Measurements from ENCODE around the gene ITIH3. TPM values are rescaled to one million over a fixed set of nuclear protein-coding genes. Genes with fewer than 3 reads are reported as not detected.

Gene ITIH3, protein sequence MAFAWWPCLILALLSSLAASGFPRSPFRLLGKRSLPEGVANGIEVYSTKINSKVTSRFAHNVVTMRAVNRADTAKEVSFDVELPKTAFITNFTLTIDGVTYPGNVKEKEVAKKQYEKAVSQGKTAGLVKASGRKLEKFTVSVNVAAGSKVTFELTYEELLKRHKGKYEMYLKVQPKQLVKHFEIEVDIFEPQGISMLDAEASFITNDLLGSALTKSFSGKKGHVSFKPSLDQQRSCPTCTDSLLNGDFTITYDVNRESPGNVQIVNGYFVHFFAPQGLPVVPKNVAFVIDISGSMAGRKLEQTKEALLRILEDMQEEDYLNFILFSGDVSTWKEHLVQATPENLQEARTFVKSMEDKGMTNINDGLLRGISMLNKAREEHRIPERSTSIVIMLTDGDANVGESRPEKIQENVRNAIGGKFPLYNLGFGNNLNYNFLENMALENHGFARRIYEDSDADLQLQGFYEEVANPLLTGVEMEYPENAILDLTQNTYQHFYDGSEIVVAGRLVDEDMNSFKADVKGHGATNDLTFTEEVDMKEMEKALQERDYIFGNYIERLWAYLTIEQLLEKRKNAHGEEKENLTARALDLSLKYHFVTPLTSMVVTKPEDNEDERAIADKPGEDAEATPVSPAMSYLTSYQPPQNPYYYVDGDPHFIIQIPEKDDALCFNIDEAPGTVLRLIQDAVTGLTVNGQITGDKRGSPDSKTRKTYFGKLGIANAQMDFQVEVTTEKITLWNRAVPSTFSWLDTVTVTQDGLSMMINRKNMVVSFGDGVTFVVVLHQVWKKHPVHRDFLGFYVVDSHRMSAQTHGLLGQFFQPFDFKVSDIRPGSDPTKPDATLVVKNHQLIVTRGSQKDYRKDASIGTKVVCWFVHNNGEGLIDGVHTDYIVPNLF
- total RNA-seq, result 0.09 TPM in 1 of 2 replicates, not detected in the other

DNA sequence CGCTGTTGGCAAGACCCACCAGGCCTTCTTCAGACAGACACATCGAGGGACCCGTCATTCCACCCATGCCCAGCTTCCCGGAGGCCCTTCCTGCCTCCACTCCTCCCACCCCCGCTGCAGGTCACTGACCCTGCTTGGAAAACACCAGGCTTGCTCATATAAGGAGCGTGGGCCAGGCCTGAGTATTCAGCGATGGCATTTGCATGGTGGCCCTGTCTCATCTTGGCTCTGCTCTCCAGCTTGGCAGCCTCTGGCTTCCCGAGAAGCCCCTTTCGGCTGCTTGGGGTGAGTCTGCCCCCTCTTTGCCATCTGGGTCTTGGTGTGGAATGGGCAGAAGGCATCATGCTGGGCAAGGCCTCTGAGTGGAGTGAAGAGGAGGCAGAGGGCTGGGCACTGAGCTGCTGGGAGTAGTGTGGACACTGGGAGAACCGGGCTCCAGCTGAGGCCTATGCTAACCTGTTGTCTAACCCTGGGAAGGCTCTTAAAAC lies at the start of gene ITIH3:
Gene ITIH3 (plus strand): TSS at position 185 of the 488 bp plus-strand sequence. CDS start 8 bp downstream, at position 193.

DNA sequence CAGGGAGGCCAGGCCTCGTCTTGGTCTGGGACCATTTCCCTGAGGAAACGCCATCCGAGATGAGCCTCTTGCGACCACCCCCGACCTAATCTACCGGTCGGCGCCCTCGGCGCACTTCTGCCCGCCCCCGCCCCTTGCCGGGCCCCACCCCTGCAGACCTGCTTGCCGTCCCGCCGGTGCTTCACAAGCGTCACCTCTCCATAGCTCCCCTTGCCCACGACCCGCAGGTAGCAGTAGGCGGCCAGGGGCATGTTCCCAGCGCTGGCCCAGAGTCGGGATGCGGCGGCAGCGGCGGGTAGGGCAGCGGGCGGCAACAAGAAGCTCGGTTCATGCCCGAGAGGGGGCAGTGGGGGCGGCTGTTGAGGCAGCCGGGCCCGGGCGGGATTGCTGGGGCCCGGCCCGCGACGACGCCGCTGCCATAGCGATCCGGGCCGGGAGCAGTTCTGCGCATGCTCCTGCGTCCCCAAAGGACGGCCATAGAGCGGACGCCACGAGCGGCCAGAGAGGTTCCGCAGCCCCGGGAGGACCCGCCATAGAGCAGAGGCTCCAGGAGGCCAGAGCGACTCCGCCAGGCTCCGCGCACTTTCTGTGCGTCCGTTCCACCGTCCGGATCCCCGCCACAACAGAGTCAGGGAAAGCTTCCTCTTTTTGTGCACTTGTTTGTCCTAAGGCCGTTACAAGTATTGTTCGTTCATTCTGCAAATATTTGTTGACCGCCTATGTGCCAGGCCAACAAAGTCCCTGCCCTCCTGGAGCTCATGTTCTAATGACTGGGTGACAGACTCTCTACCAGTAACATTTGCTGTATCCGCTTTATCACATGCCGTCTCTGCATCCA lies 23.9 kb upstream of the ITIH3 start, which contains the start of gene NEK4:
Gene NEK4 (minus strand): TSS at position 445 of the 838 bp plus-strand sequence. CDS start 194 bp downstream, at position 251.

DNA sequence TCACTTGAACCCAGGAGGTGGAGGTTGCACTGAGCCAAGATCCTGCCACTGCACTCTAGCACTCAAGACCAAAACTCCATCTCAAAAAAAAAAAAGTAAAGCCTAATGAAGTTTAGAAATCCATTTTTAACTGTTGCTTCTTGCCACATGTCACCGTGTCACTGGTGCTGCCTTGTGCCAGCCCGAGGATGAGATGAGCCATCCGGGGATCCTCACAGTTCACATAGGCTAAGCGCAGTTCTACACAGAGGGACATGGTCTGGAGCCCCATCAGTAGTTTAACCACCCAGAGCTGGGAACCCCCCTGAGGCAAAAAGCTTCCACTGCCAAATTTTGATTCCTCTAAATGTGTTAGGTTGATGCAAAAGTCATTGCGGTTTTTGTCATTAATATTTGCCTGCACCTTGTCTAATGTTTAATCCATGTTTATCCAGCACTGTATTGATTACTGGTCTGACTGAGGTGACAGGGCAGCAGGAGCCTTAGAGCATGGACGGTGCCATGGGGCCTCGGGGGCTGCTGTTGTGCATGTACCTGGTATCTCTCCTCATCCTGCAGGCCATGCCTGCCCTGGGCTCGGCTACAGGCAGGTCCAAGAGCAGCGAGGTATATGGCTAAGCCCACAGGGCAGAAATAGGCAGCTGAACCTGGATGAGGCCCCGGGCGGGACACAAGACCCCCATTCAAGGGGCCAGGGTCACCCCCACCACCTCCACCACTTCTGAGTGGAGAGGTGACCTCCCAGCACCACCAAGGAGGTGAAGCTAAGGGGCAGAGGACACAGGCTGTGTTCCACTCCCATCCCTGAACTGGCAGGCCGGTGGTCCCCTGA lies 17.3 kb upstream of the ITIH3 start, which contains the start of gene ITIH1:
Gene ITIH1 (plus strand): TSS at position 473 of the 832 bp plus-strand sequence. CDS start 17 bp downstream, at position 490.

DNA sequence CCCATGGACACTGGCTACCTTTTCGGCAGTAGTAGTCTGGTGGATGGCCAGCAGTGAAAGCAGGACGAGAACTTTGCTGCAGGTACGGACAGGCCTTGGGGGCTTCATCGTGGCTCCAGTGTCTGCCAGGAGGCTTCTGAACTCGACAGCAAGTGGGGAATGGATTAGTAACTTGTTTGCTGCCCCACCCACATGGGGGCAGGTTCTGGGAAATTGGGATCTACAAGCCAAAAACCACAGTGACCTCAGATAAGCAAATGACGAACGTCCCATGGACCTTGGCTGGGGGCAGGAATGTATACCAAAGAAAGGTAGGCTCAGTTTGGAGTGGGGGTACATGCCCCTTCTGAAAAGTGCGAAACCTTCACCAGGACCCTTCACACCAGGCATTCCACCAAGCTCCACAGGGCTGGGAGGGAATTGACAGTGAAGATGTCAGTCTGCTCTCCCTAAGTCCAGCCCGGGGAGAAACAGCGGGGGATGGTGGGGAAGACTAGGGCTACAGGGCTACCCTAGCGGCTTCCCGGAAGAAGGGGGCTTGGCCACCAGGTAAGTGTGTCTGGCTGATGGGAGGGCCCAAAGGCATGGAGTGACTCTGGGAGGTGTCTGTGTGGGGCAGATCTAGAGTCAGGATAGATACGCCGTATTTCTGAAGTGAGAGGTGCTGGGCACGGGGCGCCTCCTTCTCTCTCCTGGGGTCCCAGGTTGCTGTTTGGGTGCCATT lies 36.1 kb downstream of the ITIH3 start, which contains the start of gene ITIH4:
Gene ITIH4 (minus strand): TSS at position 138 of the 724 bp plus-strand sequence. CDS start 30 bp downstream, at position 108.

DNA sequence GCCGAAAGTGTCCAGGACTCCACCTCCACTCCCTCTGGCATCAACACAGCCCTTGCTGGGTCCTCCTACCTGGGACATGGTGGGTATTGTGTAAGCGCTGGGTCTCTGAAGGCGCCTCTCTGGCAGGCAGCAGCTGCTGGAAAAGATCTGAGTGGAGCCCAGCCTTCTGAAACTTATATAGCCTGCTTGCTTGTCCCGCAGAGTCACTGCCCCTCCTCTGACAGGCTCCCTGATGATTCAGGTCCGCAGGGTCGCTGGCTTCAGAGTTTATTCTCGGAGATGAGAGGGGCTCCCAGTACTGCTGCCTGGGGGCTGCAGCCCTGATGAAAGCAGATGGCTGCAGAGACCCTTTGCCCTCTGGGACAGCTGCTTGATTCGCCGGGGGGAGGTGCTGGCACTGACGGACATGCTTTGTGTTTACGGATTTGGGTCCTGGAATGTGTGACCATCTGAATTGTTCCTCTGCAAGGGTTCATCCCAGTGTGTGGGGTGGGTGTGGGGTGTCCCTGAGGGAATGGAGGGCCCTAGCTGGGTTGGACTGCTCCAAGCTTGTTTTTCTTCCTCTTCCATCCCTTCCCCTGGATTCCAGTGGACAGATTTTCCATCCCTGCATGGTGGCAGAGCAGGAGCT lies 40.4 kb downstream of the ITIH3 start, which contains the start of gene MUSTN1:
Gene MUSTN1 (minus strand): TSS at position 149 of the 631 bp plus-strand sequence. CDS start 71 bp downstream, at position 78.

Other genes with a start within 250 kb of the ITIH3 start
- 50.8 and 60.8 TPM in 2 replicates for gene PBRM1, start 108.9 kb upstream of the ITIH3 start, total RNA-seq
- 121 and 123 TPM in 2 replicates for gene GNL3, start 108.8 kb upstream of the ITIH3 start, total RNA-seq
- 60.3 and 96.1 TPM in 2 replicates for gene GLT8D1, start 89.0 kb upstream of the ITIH3 start, total RNA-seq
- gene SPCS1, start 88.7 kb upstream of the ITIH3 start, total RNA-seq, result 34.4 and 36.6 TPM in 2 replicates
- gene NEK4, start 23.9 kb upstream of the ITIH3 start, total RNA-seq, result 14.8 and 18.7 TPM in 2 replicates
- gene ITIH1, start 17.2 kb upstream of the ITIH3 start, total RNA-seq, result not detected in 2 replicates
- gene ITIH4, start 35.9 kb downstream of the ITIH3 start, total RNA-seq, result 0.38 and 0.72 TPM in 2 replicates
- not detected in 2 replicates for gene MUSTN1, start 40.2 kb downstream of the ITIH3 start, total RNA-seq
- gene STIMATE, start 102.8 kb downstream of the ITIH3 start, total RNA-seq, result 11.2 and 12.4 TPM in 2 replicates